ENCODE measurements around the gene FRMD4B.

Gene FRMD4B

DNA sequence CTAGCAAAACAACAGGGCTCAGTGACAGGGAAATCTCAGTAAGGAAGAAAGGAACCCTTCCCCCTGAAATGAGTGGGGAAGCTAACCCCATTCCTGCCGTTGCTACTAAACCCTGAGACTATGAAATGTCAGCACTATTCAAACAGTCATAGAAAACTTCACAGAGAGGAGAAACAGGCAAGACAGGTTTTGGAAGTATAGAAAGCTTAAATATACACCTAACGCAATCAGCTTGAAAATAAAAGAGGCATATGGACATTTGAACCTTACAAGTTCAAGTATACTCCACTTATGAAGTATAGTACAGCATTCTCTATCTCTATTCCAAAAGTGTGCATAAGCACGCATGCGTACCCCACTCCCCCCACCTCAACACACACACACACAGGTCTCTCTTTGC lies 17.6 kb upstream of the FRMD4B start:
- DNase-seq, result no peak

DNA sequence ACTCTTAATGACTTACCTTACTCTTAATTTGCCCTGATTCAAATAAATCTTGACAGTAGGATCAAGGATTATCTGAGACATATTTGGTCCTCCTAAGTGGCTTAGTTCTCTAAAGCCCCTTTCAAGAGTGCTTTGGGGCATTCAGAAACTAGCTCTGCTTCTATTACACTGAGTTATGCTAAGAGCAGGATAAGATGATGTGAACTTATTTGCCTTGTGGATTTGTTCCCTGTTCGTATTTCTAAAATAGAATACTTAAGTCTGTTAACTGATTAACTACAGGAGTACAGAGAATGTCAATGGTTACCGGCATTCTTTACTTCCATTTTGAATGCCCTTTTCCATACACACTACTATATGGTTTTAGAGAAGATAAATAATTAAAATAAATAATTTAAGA lies 14.8 kb upstream of the FRMD4B start:
- no peak for DNase-seq

GRCh38 chr3:69392850-69393249 lies 7.0 kb upstream of the FRMD4B start:
- no peak for DNase-seq

DNA sequence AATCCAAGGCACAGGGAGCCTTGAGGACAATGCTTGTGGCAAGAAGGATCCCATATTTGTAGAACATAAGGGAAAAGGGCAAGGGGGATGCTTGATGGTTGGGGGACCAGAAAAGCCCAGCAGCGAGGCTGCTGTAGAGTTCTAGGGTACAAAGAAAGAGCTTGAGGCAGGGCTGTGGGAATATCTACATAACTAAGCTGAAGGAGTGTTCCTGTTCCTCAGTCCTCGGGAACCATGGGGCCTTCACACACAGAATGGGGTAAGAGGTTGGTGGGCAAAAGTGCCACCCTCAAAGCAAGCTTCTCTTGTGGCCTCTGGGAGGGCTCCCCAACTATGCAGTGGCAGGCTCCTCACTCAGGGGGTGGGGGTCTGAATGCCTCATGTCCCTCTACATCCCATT lies 6.5 kb upstream of the FRMD4B start:
- DNase-seq, result no peak

- DNase-seq, result no peak
Observed at GRCh38 chr3:69391554-69391953, 5.7 kb upstream of the FRMD4B start.

DNA sequence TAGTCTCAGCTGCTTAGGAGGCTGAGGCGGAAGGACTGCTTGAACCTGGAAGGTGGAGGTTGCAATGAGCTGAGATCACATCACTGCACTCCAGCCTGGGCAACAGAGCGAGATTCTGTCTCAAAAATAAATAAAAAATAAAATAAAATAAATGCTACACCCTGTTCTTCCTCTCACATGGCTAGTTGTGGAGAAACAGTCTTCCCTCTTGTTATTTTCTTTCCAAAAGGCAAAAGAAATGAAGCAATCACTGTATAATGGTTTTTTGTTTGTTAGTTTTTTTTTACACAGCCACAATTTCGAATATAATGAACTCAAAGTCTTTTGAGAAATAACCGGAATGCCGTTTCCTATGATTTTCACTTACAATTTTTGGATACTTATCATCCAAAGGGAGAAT lies 4.9 kb upstream of the FRMD4B start:
- no peak for DNase-seq

DNA sequence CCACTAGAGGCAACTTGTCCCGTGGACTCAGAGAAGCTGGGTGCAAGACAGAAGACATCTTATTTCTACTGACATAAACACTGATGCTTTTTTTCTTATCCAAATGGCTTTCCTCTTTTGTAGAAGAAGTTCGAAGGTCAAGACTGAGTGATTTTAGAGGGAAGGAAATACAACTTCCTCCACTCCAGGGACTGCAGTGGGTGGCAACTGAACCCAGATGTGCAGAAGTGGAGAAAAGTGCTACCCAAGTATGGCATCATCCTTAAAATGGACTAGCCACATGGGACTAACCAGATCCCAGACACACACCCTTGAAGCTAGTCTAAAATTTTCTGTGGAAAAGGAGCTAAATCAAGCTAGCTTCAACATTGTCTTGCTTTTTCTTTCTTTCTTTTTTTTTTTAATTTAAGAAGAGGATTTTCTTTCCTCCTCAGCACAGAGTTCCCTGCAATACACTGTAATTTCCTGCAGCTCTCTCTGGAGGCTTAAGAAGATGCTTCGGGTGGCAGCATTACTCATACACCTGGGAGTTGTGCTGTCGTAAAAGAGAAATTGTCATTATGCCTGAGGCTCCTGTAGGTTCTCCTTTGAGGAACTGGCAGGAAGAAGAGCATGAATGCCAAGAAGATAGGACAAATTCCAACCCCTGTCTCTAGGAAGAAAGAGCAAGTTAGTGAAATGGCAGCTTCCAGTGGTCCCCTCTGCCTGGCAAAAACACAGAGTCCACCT lies 3.8 kb upstream of the FRMD4B start:
- no peak for DNase-seq

- no peak for DNase-seq
Observed at GRCh38 chr3:69388241-69388640, 2.4 kb upstream of the FRMD4B start.

DNA sequence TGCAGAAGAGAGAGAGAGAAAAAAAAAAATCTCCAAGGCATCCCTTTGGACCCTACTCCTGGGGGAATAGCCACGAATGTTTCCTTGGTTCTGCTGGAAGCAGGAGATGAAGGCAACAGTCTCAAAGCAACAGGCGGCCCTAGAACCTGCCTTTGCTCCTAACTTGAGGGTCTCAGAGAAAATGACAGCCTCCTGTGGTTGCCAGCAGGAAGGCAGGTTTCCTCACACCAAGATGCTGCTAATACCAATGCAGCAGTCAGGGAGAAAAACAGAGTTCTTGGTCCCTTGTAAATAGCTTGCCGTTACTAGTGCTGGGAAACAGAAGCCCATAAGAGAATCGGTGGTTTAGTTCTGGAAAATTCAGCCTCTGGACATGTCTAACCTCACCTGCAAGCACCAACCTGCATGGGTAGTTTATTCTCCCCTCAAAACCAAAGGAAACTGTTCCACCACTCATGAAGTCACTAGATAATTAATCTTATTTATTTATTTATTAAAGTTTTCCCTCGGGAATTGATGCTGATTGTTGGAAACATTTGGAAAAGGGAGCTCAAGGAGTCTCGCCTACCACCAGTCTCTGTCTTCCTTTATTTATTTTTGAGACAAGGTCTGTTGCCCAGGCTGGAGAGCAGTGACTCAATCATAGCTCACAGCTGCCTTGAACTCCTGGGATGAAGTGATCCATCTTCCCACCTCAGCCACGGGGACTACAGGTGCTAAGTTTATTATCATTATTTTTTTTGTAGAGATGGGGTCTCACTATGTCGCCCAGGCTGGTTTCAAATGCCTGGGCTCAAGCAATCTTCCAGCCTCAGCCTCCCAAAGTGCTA lies 883 bp upstream of the FRMD4B start:
- no peak for DNase-seq

DNA sequence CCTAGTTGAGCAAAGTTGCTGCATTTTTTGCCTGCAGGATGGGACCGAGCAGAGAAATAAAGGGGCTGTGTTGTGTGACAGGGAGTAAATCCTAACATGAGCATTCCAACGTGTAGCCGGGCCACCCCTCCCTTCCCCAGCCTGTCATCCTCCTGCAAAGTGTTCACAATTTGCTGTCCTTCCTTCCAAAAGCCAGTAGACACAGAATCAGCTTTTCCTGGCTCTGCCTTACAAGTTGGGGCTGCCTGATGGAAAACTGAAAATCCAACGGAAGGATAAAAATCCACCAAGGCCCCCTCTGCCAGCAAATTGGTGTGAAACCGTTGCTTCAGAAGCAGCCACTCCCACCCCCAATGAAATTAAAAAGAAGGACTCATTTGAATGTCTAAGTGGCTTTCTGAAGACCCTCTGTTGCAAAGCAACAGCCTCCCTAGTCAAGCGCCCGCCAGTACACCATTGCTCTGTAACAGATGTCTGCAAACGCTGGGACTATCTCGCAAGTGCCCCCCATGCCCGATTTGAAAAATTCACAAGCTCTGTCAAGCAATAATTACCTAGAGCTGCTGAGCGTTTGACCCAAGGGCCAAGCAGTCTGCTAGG lies 665 bp downstream of the FRMD4B start:
- DNase-seq, result no peak

DNA sequence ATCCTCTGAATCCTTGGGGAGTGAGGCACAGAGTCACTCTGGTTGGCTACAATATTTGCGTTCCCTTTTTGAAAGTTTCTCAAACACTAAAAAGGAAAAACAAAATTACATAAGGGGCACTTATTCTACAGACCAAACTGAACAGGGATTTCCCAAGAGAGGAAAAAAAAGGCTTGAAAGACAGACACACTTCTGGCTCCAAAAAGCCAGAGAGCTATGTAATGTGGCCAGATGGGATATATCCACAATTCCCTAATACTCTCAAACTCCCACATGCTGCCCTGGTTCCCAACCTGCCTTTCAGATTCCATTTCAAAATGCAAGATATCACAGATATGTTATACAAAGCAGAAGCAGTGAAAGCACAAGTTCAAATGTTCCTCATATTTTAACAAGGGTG lies 1.6 kb downstream of the FRMD4B start:
- DNase-seq, result no peak

DNA sequence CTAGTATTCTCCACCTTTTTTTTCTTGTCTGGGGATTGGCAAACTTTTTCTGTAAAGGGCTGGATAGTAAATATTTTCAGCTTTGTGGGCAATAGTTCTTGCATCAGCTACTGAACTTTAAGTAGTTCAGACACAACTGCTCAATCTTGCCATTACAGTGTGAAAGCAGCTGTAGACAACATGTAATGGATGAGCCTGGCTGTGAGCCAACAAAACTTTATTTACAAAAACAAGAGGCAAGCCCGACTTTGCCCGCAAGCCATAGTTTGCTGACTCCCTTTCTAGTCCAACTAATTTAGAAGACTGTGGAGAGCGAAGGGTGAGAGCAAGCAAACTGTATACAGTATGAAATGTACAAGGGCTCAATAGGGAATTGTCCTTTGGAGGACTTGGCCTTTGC lies 6.2 kb downstream of the FRMD4B start:
- no peak for DNase-seq

GRCh38 chr3:69378112-69378802 lies 7.6 kb downstream of the FRMD4B start:
- DNase-seq, result no peak

GRCh38 chr3:69377262-69377661 lies 8.6 kb downstream of the FRMD4B start:
- DNase-seq, result no peak

- DNase-seq, result no peak
Observed at GRCh38 chr3:69376731-69377130, 9.2 kb downstream of the FRMD4B start.

DNA sequence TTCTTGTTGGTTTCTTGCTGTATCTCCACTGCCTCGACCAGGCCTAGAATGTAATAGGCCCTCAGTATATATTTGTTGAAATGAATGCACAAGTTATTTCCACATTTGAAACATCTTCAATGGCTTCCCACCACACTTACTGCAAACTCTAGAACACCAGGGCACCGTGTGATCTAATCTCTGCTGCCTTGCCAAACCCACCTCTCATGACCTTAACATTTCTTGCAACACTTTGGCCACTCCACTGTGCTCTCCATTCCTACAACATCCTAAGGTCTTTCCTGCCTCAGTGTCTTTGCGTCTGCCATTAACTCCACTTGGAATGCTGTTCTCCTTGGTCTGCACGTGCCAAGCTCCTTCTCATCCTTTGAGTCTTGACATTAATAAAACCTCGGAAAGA lies 14.1 kb downstream of the FRMD4B start:
- no peak for DNase-seq

GRCh38 chr3:69370901-69371301 lies 15.0 kb downstream of the FRMD4B start:
- no peak for DNase-seq

- DNase-seq, result no peak
Observed at GRCh38 chr3:69370156-69370883, 15.6 kb downstream of the FRMD4B start.

DNA sequence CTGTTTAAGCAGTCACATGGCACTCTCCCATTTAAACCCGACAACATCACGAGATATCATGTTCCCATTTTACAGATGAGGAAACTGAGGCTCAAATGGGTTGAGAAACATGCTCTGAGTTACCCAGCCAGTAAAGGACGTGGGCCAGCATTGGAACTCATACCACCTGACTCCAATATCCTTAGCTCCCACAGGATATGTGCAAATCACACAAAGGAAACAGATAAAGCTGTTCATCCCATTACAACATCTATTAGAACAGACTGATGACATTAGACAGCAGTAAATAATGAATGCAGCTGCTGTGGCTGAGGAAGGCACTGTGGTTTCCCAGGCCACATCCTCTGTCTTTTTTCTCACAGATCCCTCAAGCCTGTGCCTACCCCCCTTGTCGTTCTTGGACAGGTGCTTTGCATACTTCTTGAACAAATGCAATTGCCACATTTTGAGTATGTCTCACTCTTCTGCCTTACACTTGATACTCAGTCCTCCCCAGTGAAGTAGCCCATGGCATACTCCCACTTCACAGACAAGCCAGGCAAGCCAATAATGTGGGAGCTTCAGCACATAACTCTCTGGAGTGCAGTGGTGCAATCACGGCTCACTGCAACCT lies 17.7 kb downstream of the FRMD4B start:
- no peak for DNase-seq

DNA sequence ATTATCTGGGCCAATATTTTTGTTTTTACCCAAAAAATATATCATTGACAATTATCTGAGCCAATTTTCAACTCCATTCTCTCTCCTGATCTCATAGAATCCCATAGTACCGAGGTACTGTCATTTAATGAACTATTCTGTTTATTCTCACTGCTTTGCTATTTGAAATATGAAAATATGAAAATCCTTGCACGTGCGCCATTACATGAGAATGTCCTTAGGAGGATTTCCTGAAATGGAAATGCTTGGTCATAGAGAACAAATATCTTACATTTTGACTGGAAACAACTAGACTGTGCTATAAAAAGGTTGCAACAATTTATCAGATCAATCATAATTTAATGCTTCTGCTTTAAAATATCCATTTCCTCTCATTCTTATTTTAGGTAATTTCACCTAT lies 18.3 kb downstream of the FRMD4B start:
- DNase-seq, result no peak

GRCh38 chr3:69364354-69364753 lies 21.5 kb downstream of the FRMD4B start:
- DNase-seq, result no peak

GRCh38 chr3:69360690-69361089 lies 25.2 kb downstream of the FRMD4B start:
- no peak for DNase-seq
